Measurements from ENCODE around the gene PTPN6. TPM values are rescaled to one million over a fixed set of nuclear protein-coding genes. Genes with fewer than 3 reads are reported as not detected.
A peak's percentile ranks its signal among the peaks of the same experiment; 100 is the strongest.

PTPN6 gene
- total RNA-seq, 1 experiment from 2014 or later = 2.3 TPM

- POLR2A ChIA-PET (ENCODE audit: low non-redundant PET) = no interaction called here
- TSS peak; percentile 34 for BruUV-seq (replicated peaks)
- peak overlapping the region; percentile 88 for H3K27ac ChIP-seq (ENCODE audit: low read depth, low read length, poor library complexity, severe bottlenecking)
Measured at GRCh38 chr12:6914947-6915788, 36.0 kb upstream of the PTPN6 start.

GRCh38 chr12:6915789-6916285 is 35.3 kb upstream of the PTPN6 start:
- H3K27me3 ChIP-seq (replicated peaks; ENCODE audit: insufficient read depth, low read depth, low read length, poor library complexity) = no peaks in the 10 kb centered on the region
- H3K27ac ChIP-seq (ENCODE audit: low read depth, low read length, poor library complexity, severe bottlenecking) = peak overlapping the region; percentile 39
- BruUV-seq (replicated peaks) = no TSS peak
- peak overlapping the region; percentile 97 for H3K4me3 ChIP-seq (ENCODE audit: low read depth, low read length, poor library complexity, severe bottlenecking)
- DNase-seq (ENCODE audit: low spot score) = no peak
- POLR2A ChIA-PET (ENCODE audit: low non-redundant PET) = no interaction called here
- H3K36me3 ChIP-seq (ENCODE audit: insufficient read depth, low read length, poor library complexity, severe bottlenecking) = peaks cover 42% of the 10 kb centered on the region
- intact Hi-C loops (cut with micrococcal nuclease; ENCODE audit: unreplicated experiment) = no loop called here
- no peaks in the 10 kb centered on the region for H3K9me3 ChIP-seq (ENCODE audit: low read depth, low read length, poor library complexity, severe bottlenecking)
- no peak for TF ChIP-seq EZH2 (IDR thresholded peaks at IDR 0.05; ENCODE audit: borderline replicate concordance, low read depth, low read length, poor library complexity, severe bottlenecking)
- TF ChIP-seq CTCF (conservative IDR thresholded peaks at IDR 0.05; ENCODE audit: low read depth, low read length) = no peak
- H3K4me1 ChIP-seq (ENCODE audit: insufficient read depth, low read length, poor library complexity, severe bottlenecking) = peaks cover 13% of the 10 kb centered on the region
- CTCF ChIA-PET = no interaction called here

More at GRCh38 chr12:6914947-6915788, 36.0 kb upstream of the PTPN6 start:
- H3K36me3 ChIP-seq (ENCODE audit: insufficient read depth, low read length, poor library complexity, severe bottlenecking) = peaks cover 39% of the 10 kb centered on the region
- intact Hi-C loops (cut with micrococcal nuclease; ENCODE audit: unreplicated experiment) = no loop called here
- H3K4me3 ChIP-seq (ENCODE audit: low read depth, low read length, poor library complexity, severe bottlenecking) = peak overlapping the region; percentile 97
- peaks cover 13% of the 10 kb centered on the region for H3K4me1 ChIP-seq (ENCODE audit: insufficient read depth, low read length, poor library complexity, severe bottlenecking)
- no peaks in the 10 kb centered on the region for H3K9me3 ChIP-seq (ENCODE audit: low read depth, low read length, poor library complexity, severe bottlenecking)
- CTCF ChIA-PET = interaction anchor here (1.0 kb wide), 2 partner anchors 42 to 46 kb away, joined by 3 read pairs; partner anchors contain the start of gene SPSB2
- TF ChIP-seq EZH2 (IDR thresholded peaks at IDR 0.05; ENCODE audit: borderline replicate concordance, low read depth, low read length, poor library complexity, severe bottlenecking) (no peak), CTCF (conservative IDR thresholded peaks at IDR 0.05; ENCODE audit: low read depth, low read length) (no peak)
- no peaks in the 10 kb centered on the region for H3K27me3 ChIP-seq (replicated peaks; ENCODE audit: insufficient read depth, low read depth, low read length, poor library complexity)
- peak; percentile 88 for DNase-seq (ENCODE audit: low spot score)

- no peak for TF ChIP-seq EZH2 (IDR thresholded peaks at IDR 0.05; ENCODE audit: borderline replicate concordance, low read depth, low read length, poor library complexity, severe bottlenecking)
- no peak for TF ChIP-seq CTCF (conservative IDR thresholded peaks at IDR 0.05; ENCODE audit: low read depth, low read length)
- BruUV-seq (replicated peaks) = no TSS peak
- H3K9me3 ChIP-seq (ENCODE audit: low read depth, low read length, poor library complexity, severe bottlenecking) = no peaks in the 10 kb centered on the region
- POLR2A ChIA-PET (ENCODE audit: low non-redundant PET) = no interaction called here
- H3K27ac ChIP-seq (ENCODE audit: low read depth, low read length, poor library complexity, severe bottlenecking) = peak overlapping the region; percentile 30
- DNase-seq (ENCODE audit: low spot score) = no peak
- no peak overlapping the region for H3K4me3 ChIP-seq (ENCODE audit: low read depth, low read length, poor library complexity, severe bottlenecking)
- H3K36me3 ChIP-seq (ENCODE audit: insufficient read depth, low read length, poor library complexity, severe bottlenecking) = peaks cover 50% of the 10 kb centered on the region
- H3K27me3 ChIP-seq (replicated peaks; ENCODE audit: insufficient read depth, low read depth, low read length, poor library complexity) = no peaks in the 10 kb centered on the region
- H3K4me1 ChIP-seq (ENCODE audit: insufficient read depth, low read length, poor library complexity, severe bottlenecking) = peaks cover 13% of the 10 kb centered on the region
- intact Hi-C loops (cut with micrococcal nuclease; ENCODE audit: unreplicated experiment) = no loop called here
- CTCF ChIA-PET = interaction anchor here (0.6 to 1.1 kb wide), 2 partner anchors 9 to 161 kb away, joined by 3 read pairs; no protein-coding TSS in a partner anchor
Measured at GRCh38 chr12:6916426-6917200, 34.5 kb upstream of the PTPN6 start.

Measured in A673 (cell line).